ENCODE measurements around the gene TACC2.

DNA sequence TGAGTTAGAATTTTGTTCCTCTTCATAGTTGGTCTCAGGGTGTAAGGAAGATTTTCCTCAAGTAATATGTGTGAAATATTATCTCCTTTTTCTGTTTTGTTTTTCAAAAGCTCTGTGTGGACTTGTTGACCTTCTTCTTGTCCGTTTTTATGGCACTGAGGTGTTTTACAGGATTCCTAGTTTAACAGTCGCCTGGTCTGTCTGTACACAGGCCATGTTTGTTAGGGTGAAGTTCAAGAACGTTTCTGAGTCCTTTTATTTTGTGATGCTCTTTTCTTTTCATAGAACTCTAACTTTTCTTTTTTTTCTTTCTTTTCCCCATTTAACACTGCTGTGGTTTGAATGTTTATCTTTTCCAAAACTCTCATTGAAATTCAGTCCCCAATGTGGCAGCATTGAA is 18.5 kb downstream of the TACC2 start:
- TF ChIP-seq, protein P1, sequence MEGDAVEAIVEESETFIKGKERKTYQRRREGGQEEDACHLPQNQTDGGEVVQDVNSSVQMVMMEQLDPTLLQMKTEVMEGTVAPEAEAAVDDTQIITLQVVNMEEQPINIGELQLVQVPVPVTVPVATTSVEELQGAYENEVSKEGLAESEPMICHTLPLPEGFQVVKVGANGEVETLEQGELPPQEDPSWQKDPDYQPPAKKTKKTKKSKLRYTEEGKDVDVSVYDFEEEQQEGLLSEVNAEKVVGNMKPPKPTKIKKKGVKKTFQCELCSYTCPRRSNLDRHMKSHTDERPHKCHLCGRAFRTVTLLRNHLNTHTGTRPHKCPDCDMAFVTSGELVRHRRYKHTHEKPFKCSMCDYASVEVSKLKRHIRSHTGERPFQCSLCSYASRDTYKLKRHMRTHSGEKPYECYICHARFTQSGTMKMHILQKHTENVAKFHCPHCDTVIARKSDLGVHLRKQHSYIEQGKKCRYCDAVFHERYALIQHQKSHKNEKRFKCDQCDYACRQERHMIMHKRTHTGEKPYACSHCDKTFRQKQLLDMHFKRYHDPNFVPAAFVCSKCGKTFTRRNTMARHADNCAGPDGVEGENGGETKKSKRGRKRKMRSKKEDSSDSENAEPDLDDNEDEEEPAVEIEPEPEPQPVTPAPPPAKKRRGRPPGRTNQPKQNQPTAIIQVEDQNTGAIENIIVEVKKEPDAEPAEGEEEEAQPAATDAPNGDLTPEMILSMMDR (conservative IDR thresholded peaks at IDR 0.05), result no peak
- no peak for TF ChIP-seq ZFX (IDR thresholded peaks at IDR 0.05)
